Measurements from ENCODE around the gene B3GNT9. TPM values are rescaled to one million over a fixed set of nuclear protein-coding genes. Genes with fewer than 3 reads are reported as not detected.

B3GNT9 gene
- total RNA-seq: 10 to 100 TPM in 1 of 4 donors, 1 to 10 TPM in 3; 1.5 to 69.1 (median 5.5) TPM

DNA sequence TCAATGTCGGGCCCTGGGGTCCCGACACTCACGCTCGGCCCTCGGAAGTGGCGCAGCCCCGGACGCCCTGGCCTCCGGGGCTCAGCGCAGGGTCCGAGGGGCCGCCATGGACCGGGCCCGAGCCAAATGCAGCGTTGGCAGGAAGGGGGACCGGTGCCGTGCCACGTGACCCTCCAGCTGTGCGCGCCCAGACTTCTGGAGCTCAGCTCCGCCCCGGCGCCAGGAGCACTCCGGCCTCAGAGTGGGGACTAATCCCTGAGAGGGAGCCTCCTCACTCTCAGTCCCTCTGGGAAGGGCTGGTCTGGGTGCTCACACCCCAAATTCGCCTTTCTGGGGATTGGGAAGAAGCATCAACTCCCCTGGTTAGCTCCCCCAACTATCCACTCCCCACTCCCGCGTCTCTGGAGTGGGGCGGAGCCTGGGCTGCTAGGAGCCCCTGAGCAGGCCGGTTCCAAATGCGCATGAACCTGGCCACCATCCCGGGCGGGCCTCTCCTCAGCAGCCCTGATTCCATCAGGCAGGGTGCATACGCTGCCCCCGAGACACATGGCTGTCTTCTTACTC is at the start of gene B3GNT9:
Gene B3GNT9 (minus strand): TSS at position 166 of the 564 bp plus-strand sequence. CDS start 513 bp downstream, outside the sequence.
- in situ Hi-C loops (cut with MboI; ENCODE audit: low pct_ligation_motif_present in 1 of 4, low pct_unique_long_range_greater_than_20kb in 1 of 4, low sequenced_read_pairs in 3 of 4): loop anchor here in 3 of 4 donors (10.0 to 25.0 kb wide), 3 partner anchors 136 to 189 kb away; partner anchors contain the start of genes CES3 (in 1 of the 3) and CES4A (in 1 of the 3)
- H3K4me3 ChIP-seq: peak within 1 kb of the TSS; percentile 30 to 66 (median 52)
- peak; percentile 72 for DNase-seq
- peaks cover 0 to 7% (median 0%) of the 10 kb centered on the region in 4 donors for H3K36me3 ChIP-seq
- peak within 1 kb of the TSS; percentile 80 to 92 (median 87) for H3K27ac ChIP-seq
- H3K4me1 ChIP-seq: peaks cover 11 to 28% (median 25%) of the 10 kb centered on the region in 4 donors
- H3K9me3 ChIP-seq: no peaks in the 10 kb centered on the region
- intact Hi-C loops (cut with DNase I; ENCODE audit: low total_unique reads): no loop called here
- peaks cover 16% of the 10 kb centered on the region for H3K27me3 ChIP-seq
- TF ChIP-seq POLR2AphosphoS5 (IDR thresholded peaks at IDR 0.05) (no peak), EP300 (IDR thresholded peaks at IDR 0.05; ENCODE audit: low read depth) (no peak), POLR2A (IDR thresholded peaks at IDR 0.05) (no peak)
- TF ChIP-seq, protein P1, sequence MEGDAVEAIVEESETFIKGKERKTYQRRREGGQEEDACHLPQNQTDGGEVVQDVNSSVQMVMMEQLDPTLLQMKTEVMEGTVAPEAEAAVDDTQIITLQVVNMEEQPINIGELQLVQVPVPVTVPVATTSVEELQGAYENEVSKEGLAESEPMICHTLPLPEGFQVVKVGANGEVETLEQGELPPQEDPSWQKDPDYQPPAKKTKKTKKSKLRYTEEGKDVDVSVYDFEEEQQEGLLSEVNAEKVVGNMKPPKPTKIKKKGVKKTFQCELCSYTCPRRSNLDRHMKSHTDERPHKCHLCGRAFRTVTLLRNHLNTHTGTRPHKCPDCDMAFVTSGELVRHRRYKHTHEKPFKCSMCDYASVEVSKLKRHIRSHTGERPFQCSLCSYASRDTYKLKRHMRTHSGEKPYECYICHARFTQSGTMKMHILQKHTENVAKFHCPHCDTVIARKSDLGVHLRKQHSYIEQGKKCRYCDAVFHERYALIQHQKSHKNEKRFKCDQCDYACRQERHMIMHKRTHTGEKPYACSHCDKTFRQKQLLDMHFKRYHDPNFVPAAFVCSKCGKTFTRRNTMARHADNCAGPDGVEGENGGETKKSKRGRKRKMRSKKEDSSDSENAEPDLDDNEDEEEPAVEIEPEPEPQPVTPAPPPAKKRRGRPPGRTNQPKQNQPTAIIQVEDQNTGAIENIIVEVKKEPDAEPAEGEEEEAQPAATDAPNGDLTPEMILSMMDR (IDR thresholded peaks at IDR 0.05): no peak
- 2% methylated on average over 19 of the region's 34 CpGs; no CpG with 5 or more reads in 1 of the 2 donors for WGBS, 2 donors (ENCODE audit: low coverage in 1 of 2)

DNA sequence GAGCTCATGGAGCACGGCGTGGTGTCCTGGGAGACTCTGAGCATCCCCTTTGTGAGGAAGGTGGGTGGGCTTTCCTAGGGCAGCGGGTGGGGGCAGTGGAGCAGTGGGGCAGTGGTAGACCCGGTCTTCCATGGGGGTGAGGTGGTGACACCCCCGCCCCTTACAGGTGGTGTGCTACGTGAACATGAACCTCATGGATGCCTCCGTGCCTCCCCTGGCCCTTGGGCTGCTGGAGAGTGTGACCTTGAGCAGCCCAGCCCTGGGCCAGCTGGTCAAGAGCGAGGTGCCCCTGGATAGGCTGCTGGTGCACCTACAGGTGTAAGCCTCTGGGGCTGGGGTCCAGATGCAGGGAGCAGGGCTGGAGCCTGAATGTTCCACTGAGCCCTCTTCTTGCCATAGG is 49.7 kb upstream of the B3GNT9 start:
- peak overlapping the region in 1 of 4 donors; percentile 54 for H3K4me3 ChIP-seq
- in situ Hi-C loops (cut with MboI; ENCODE audit: low pct_ligation_motif_present in 1 of 4, low pct_unique_long_range_greater_than_20kb in 1 of 4, low sequenced_read_pairs in 3 of 4): no loop called here

GRCh38 chr16:67199808-67200198 is 49.0 kb upstream of the B3GNT9 start:
- Histone ChIP-seq H3K27ac (peak overlapping the region; percentile 86 to 93 (median 88)), H3K4me3 (peak overlapping the region in 3 of 4 donors; percentile 31 to 54 (median 47)), H3K4me1 (peaks cover 0 to 19% (median 18%) of the 10 kb centered on the region in 4 donors), H3K9me3 (no peaks in the 10 kb centered on the region), H3K27me3 (no peaks in the 10 kb centered on the region), H3K36me3 (peaks cover 0 to 48% (median 9%) of the 10 kb centered on the region in 4 donors)
- TF ChIP-seq, protein P1 (IDR thresholded peaks at IDR 0.05): peak in 3 of 5 experiments; percentile 10 to 50 (median 23)
- TF ChIP-seq POLR2AphosphoS5 (IDR thresholded peaks at IDR 0.05): no peak
- DNase-seq: peak; percentile 63
- intact Hi-C loops (cut with DNase I; ENCODE audit: low total_unique reads): no loop called here
- WGBS, 2 donors (ENCODE audit: low coverage in 1 of 2): 38 to 40% methylated on average over 2 to 19 of the region's 22 CpGs
- in situ Hi-C loops (cut with MboI; ENCODE audit: low pct_ligation_motif_present in 1 of 4, low pct_unique_long_range_greater_than_20kb in 1 of 4, low sequenced_read_pairs in 3 of 4): no loop called here

More for the DNA sequence above, 49.7 kb upstream of the B3GNT9 start:
- Histone ChIP-seq H3K27me3 (no peaks in the 10 kb centered on the region), H3K36me3 (peaks cover 0 to 41% (median 6%) of the 10 kb centered on the region in 4 donors), H3K4me1 (peaks cover 0 to 19% (median 18%) of the 10 kb centered on the region in 4 donors), H3K9me3 (no peaks in the 10 kb centered on the region), H3K27ac (peak overlapping the region in 1 of 4 donors; percentile 93)
- TF ChIP-seq, protein P1 (IDR thresholded peaks at IDR 0.05): no peak
- TF ChIP-seq POLR2AphosphoS5 (IDR thresholded peaks at IDR 0.05) (no peak), POLR2A (IDR thresholded peaks at IDR 0.05) (no peak), EP300 (IDR thresholded peaks at IDR 0.05; ENCODE audit: low read depth) (no peak)
- no peak for DNase-seq
- intact Hi-C loops (cut with DNase I; ENCODE audit: low total_unique reads): no loop called here
- WGBS, 2 donors (ENCODE audit: low coverage in 1 of 2): 90% methylated on average over 6 of the region's 8 CpGs; no CpG with 5 or more reads in 1 of the 2 donors

DNA sequence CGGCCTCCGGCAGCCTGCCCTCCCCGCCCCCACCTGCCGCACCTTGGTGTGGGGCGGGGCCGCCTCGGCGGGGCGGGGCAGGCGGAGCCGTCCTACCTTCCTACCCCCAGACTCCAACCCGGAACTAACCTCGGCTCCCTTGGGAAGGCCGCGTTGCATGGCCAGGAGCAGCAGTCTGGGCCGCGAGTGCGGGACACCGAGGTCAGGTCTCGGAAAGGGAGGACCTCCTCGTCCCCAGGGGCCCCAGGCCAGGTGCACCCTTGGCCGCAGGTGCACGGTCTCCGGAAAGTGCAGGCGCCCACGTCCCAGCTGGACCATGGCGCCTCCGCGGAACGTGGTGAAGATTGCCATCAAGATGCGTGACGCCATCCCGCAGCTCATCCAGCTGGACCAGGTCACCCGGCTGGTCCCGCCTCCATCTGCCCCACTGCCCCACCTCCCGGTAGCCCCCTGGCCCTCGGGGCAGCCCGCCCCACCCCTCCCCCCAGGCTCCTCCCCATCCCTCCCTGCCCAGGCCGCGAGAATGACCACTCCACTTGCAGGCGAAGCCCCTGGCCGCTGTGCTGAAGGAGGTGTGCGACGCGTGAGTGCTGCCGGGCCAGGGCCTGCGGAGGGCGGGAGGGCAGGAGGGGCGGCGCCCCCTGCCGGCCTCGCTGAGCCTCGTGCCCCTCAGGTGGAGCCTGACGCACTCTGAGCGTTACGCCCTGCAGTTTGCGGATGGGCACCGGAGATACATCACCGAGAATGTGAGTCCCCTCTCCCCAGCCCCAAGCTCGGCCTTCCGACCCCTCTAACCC is 48.4 kb upstream of the B3GNT9 start, which contains the start of gene ELMO3:
Gene ELMO3 (plus strand): TSS at position 121 of the 797 bp plus-strand sequence. CDS start 196 bp downstream, at position 317.
- peak; percentile 94 for TF ChIP-seq POLR2A (IDR thresholded peaks at IDR 0.05)
- TF ChIP-seq POLR2AphosphoS5 (IDR thresholded peaks at IDR 0.05): peak; percentile 81 to 96 (median 94)
- TF ChIP-seq, protein P1 (IDR thresholded peaks at IDR 0.05): peak; percentile 39 to 69 (median 52)
- no peak for TF ChIP-seq EP300 (IDR thresholded peaks at IDR 0.05; ENCODE audit: low read depth)
- WGBS, 2 donors (ENCODE audit: low coverage in 1 of 2): 2 to 44% methylated on average over 7 to 55 of the region's 61 CpGs
- peaks cover 0 to 19% (median 18%) of the 10 kb centered on the region in 4 donors for H3K4me1 ChIP-seq
- peak within 1 kb of the TSS; percentile 86 to 93 (median 88) for H3K27ac ChIP-seq
- peaks cover 0 to 50% (median 11%) of the 10 kb centered on the region in 4 donors for H3K36me3 ChIP-seq
- peak; percentile 88 for DNase-seq
- in situ Hi-C loops (cut with MboI; ENCODE audit: low pct_ligation_motif_present in 1 of 4, low pct_unique_long_range_greater_than_20kb in 1 of 4, low sequenced_read_pairs in 3 of 4): no loop called here
- no peaks in the 10 kb centered on the region for H3K27me3 ChIP-seq
- intact Hi-C loops (cut with DNase I; ENCODE audit: low total_unique reads): no loop called here
- peak within 1 kb of the TSS; percentile 8 to 54 (median 39) for H3K4me3 ChIP-seq
- no peaks in the 10 kb centered on the region for H3K9me3 ChIP-seq

All from transverse colon (tissue), 4 donors.